ENCODE data around the gene PARD3B. TPM values are rescaled to one million over a fixed set of nuclear protein-coding genes. Genes with fewer than 3 reads are reported as not detected.
A peak's percentile ranks its signal among the peaks of the same experiment; 100 is the strongest.

PARD3B gene
- total and polyA plus RNA-seq, 2 experiments from 2014 or later: 3.5 to 4.4 TPM

GRCh38 chr2:205216092-205216491 is 670.8 kb downstream of the PARD3B start:
- DNase-seq (ENCODE audit: low spot score) (no peak), ATAC-seq (no peak)
- peaks cover 27% of the 10 kb centered on the region for H3K4me1 Mint-ChIP-seq
- H3K27me3 Mint-ChIP-seq (ENCODE audit: insufficient read depth, low read depth, poor library complexity): peaks cover 6% of the 10 kb centered on the region
- Histone ChIP-seq H4K20me1 (replicated peaks; ENCODE audit: insufficient read depth) (no peaks in the 10 kb centered on the region), H3K9me2 (ENCODE audit: insufficient read depth) (0 out of 2 replicates have a peak, but pooled peaks cover 6% of the 10 kb centered on the region), H3K27ac (ENCODE audit: low read depth) (no peak overlapping the region), H3K4me3 (no peak overlapping the region), H3K36me3 (ENCODE audit: insufficient read depth) (no peaks in the 10 kb centered on the region), H3K79me2 (replicated peaks; ENCODE audit: insufficient read depth) (no peaks in the 10 kb centered on the region), H2AFZ (no peak overlapping the region), H3K4me2 (no peak overlapping the region), H3K27me3 (ENCODE audit: insufficient read depth) (no peaks in the 10 kb centered on the region), H3F3A (replicated peaks; ENCODE audit: low read depth) (no peaks in the 10 kb centered on the region), H3K4me1 (ENCODE audit: insufficient read depth) (peaks cover 28% of the 10 kb centered on the region)
- H3K9me3 Mint-ChIP-seq: no peaks in the 10 kb centered on the region
- H3K36me3 Mint-ChIP-seq (ENCODE audit: low read depth): no peaks in the 10 kb centered on the region
- no peak overlapping the region for H3K4me3 Mint-ChIP-seq
- H3K27ac Mint-ChIP-seq: no peak overlapping the region
- TF ChIP-seq ETS1 (IDR thresholded peaks at IDR 0.05) (no peak), NANOG (IDR thresholded peaks at IDR 0.05; ENCODE audit: borderline replicate concordance) (no peak), JUNB (IDR thresholded peaks at IDR 0.05; ENCODE audit: unreplicated experiment) (no peak), STAT1 (IDR thresholded peaks at IDR 0.05; ENCODE audit: unreplicated experiment) (no peak)

GRCh38 chr2:205216580-205216979 is 671.3 kb downstream of the PARD3B start:
- no peak overlapping the region for H3K4me3 Mint-ChIP-seq
- DNase-seq (ENCODE audit: low spot score) (no peak), ATAC-seq (no peak)
- Histone ChIP-seq H3K4me3 (no peak overlapping the region), H4K20me1 (replicated peaks; ENCODE audit: insufficient read depth) (no peaks in the 10 kb centered on the region), H3K4me2 (no peak overlapping the region), H2AFZ (no peak overlapping the region), H3K4me1 (ENCODE audit: insufficient read depth) (peaks cover 28% of the 10 kb centered on the region), H3K27ac (ENCODE audit: low read depth) (no peak overlapping the region; the same call in 1 of the 2 replicates), H3K9me2 (ENCODE audit: insufficient read depth) (0 out of 2 replicates have a peak, but pooled peaks cover 6% of the 10 kb centered on the region), H3F3A (replicated peaks; ENCODE audit: low read depth) (no peaks in the 10 kb centered on the region), H3K36me3 (ENCODE audit: insufficient read depth) (no peaks in the 10 kb centered on the region), H3K79me2 (replicated peaks; ENCODE audit: insufficient read depth) (no peaks in the 10 kb centered on the region), H3K27me3 (ENCODE audit: insufficient read depth) (no peaks in the 10 kb centered on the region)
- no peaks in the 10 kb centered on the region for H3K9me3 Mint-ChIP-seq
- no peak for TF ChIP-seq JUNB (IDR thresholded peaks at IDR 0.05; ENCODE audit: unreplicated experiment)
- H3K27me3 Mint-ChIP-seq (ENCODE audit: insufficient read depth, low read depth, poor library complexity): peaks cover 6% of the 10 kb centered on the region
- no peaks in the 10 kb centered on the region for H3K36me3 Mint-ChIP-seq (ENCODE audit: low read depth)
- peaks cover 27% of the 10 kb centered on the region for H3K4me1 Mint-ChIP-seq
- peak overlapping the region; percentile 45; the same call in 1 of the 2 replicates for H3K27ac Mint-ChIP-seq

GRCh38 chr2:205217004-205217403 is 671.7 kb downstream of the PARD3B start:
- Histone ChIP-seq H3K27ac (ENCODE audit: low read depth) (no peak overlapping the region; the same call in 1 of the 2 replicates), H3K9me2 (ENCODE audit: insufficient read depth) (0 out of 2 replicates have a peak, but pooled peaks cover 6% of the 10 kb centered on the region), H3K4me1 (ENCODE audit: insufficient read depth) (peaks cover 28% of the 10 kb centered on the region), H4K20me1 (replicated peaks; ENCODE audit: insufficient read depth) (no peaks in the 10 kb centered on the region), H3K79me2 (replicated peaks; ENCODE audit: insufficient read depth) (no peaks in the 10 kb centered on the region), H3F3A (replicated peaks; ENCODE audit: low read depth) (no peaks in the 10 kb centered on the region), H3K36me3 (ENCODE audit: insufficient read depth) (no peaks in the 10 kb centered on the region), H3K4me2 (no peak overlapping the region), H3K4me3 (no peak overlapping the region), H3K27me3 (ENCODE audit: insufficient read depth) (no peaks in the 10 kb centered on the region), H2AFZ (no peak overlapping the region)
- no peak overlapping the region for H3K4me3 Mint-ChIP-seq
- ATAC-seq (no peak), DNase-seq (ENCODE audit: low spot score) (no peak)
- H3K27ac Mint-ChIP-seq: 0 out of 2 replicates have a peak overlapping the region, but pooled peaks have one; percentile 45
- peaks cover 6% of the 10 kb centered on the region for H3K27me3 Mint-ChIP-seq (ENCODE audit: insufficient read depth, low read depth, poor library complexity)
- H3K4me1 Mint-ChIP-seq: peaks cover 27% of the 10 kb centered on the region
- H3K9me3 Mint-ChIP-seq: no peaks in the 10 kb centered on the region
- no peaks in the 10 kb centered on the region for H3K36me3 Mint-ChIP-seq (ENCODE audit: low read depth)
- TF ChIP-seq ETS1 (IDR thresholded peaks at IDR 0.05) (no peak), EZH2phosphoT487 (IDR thresholded peaks at IDR 0.05; ENCODE audit: unreplicated experiment) (no peak), CREB1 (CRISPR knock-in tag; IDR thresholded peaks at IDR 0.05; ENCODE audit: low read depth) (no peak), POLR2AphosphoS5 (IDR thresholded peaks at IDR 0.05; ENCODE audit: low read depth) (no peak), CTCF (conservative IDR thresholded peaks at IDR 0.05; ENCODE audit: low read depth in 2 of 2) (no peak), NANOG (IDR thresholded peaks at IDR 0.05; ENCODE audit: borderline replicate concordance) (no peak), ZNF331 (CRISPR knock-in tag; IDR thresholded peaks at IDR 0.05; ENCODE audit: low read depth) (no peak), ZNF114 (CRISPR knock-in tag; IDR thresholded peaks at IDR 0.05) (no peak), JUNB (IDR thresholded peaks at IDR 0.05; ENCODE audit: unreplicated experiment) (no peak), STAT1 (IDR thresholded peaks at IDR 0.05; ENCODE audit: unreplicated experiment) (no peak)
